Activated naive CD4-positive, alpha-beta T cell treated with Interleukin-2 at 50 U/mL for 16 hours (primary cell): ENCODE data around the gene SLC4A8.

Source experiments
- DNase-seq: peaks from one replicate; pipeline ENCODE4 v3.0.0-alpha.2; 2020

SLC4A8 gene

GRCh38 chr12:51424662-51425539 lies at the start of gene SLC4A8:
SLC4A8 (plus strand) TSS chr12:51424831; CDS start chr12:51424988, 157 bp downstream.
- peak; percentile 78 for DNase-seq

GRCh38 chr12:51374856-51375255 lies 49.8 kb upstream of the SLC4A8 start:
- no peak for DNase-seq

GRCh38 chr12:51377099-51377984 lies 47.3 kb upstream of the SLC4A8 start:
- DNase-seq: no peak

- DNase-seq: no peak
Measured at GRCh38 chr12:51378749-51379148, 45.9 kb upstream of the SLC4A8 start.

- DNase-seq: no peak
Measured at GRCh38 chr12:51379571-51379970, 45.1 kb upstream of the SLC4A8 start.

GRCh38 chr12:51381226-51382079 lies 43.2 kb upstream of the SLC4A8 start:
- DNase-seq: no peak

- DNase-seq: no peak
Measured at GRCh38 chr12:51382173-51382572, 42.5 kb upstream of the SLC4A8 start.

- no peak for DNase-seq
Measured at GRCh38 chr12:51383269-51383905, 41.2 kb upstream of the SLC4A8 start.

- DNase-seq: no peak
Measured at GRCh38 chr12:51386351-51386750, 38.3 kb upstream of the SLC4A8 start.

GRCh38 chr12:51388069-51388799 lies 36.4 kb upstream of the SLC4A8 start:
- DNase-seq: no peak

GRCh38 chr12:51388846-51389245 lies 35.8 kb upstream of the SLC4A8 start:
- DNase-seq: no peak

- DNase-seq: no peak
Measured at GRCh38 chr12:51389302-51389999, 35.2 kb upstream of the SLC4A8 start.

GRCh38 chr12:51390457-51390856 lies 34.2 kb upstream of the SLC4A8 start:
- no peak for DNase-seq

GRCh38 chr12:51390891-51391282 lies 33.7 kb upstream of the SLC4A8 start:
- peak; percentile 14 for DNase-seq

- peak; percentile 74 for DNase-seq
Measured at GRCh38 chr12:51391283-51392123, 33.1 kb upstream of the SLC4A8 start, which contains the start of gene GALNT6. GALNT6 (minus strand) TSS chr12:51391406; CDS start chr12:51379781, 11,625 bp downstream.

- peak; percentile 9 for DNase-seq
Measured at GRCh38 chr12:51392556-51393237, 31.9 kb upstream of the SLC4A8 start.

- DNase-seq: peak; percentile 56
Measured at GRCh38 chr12:51393676-51394545, 30.7 kb upstream of the SLC4A8 start.
